Activated naive CD8-positive, alpha-beta T cell (primary cell): Measurements from ENCODE around the gene LIN37.
"Not testable (repeated sequence)": the region's sequence is repeated elsewhere in the genome, so short reads cannot be mapped to it uniquely, and the experiment has no call there.

ENCODE experiments used
- H3K27ac Mint-ChIP-seq: one replicate; pipeline ENCODE4 v1.8.0; 2021; ENCODE audit warnings: mixed read lengths
- H3K27me3 Mint-ChIP-seq: one replicate; pipeline ENCODE4 v1.8.0; 2021; ENCODE audit warnings: mixed read lengths
- H3K36me3 Mint-ChIP-seq: one replicate; pipeline ENCODE4 v1.8.0; 2021; ENCODE audit warnings: mixed read lengths
- H3K4me1 Mint-ChIP-seq: one replicate; pipeline ENCODE4 v1.8.0; 2021; ENCODE audit warnings: low read depth, mixed read lengths
- H3K4me3 Mint-ChIP-seq: one replicate; pipeline ENCODE4 v1.8.0; 2021; ENCODE audit warnings: mild to moderate bottlenecking, mixed read lengths
- H3K9me3 Mint-ChIP-seq: one replicate; pipeline ENCODE4 v1.8.0; 2021; ENCODE audit warnings: low read depth, mixed read lengths

LIN37 gene

GRCh38 chr19:35716801-35717664 lies 31.3 kb upstream of the LIN37 start:
- H3K36me3 Mint-ChIP-seq = peaks cover 7% of the 10 kb centered on the region
- peaks cover 51% of the 10 kb centered on the region for H3K4me1 Mint-ChIP-seq
- peak overlapping the region; percentile 96 for H3K27ac Mint-ChIP-seq
- H3K9me3 Mint-ChIP-seq = no peaks in the 10 kb centered on the region
- no peaks in the 10 kb centered on the region for H3K27me3 Mint-ChIP-seq
- peak overlapping the region; percentile 93 for H3K4me3 Mint-ChIP-seq

GRCh38 chr19:35717665-35718344 lies 30.6 kb upstream of the LIN37 start, which contains the start of gene KMT2B:
Gene KMT2B, plus strand, starts transcription at chr19:35718003. Its CDS starts 16 bp downstream, at chr19:35718019.
- Mint-ChIP-seq H3K4me3 (peak within 1 kb of the TSS; percentile 93), H3K27me3 (no peaks in the 10 kb centered on the region), H3K27ac (peak within 1 kb of the TSS; percentile 96), H3K4me1 (peaks cover 45% of the 10 kb centered on the region), H3K36me3 (peaks cover 7% of the 10 kb centered on the region), H3K9me3 (no peaks in the 10 kb centered on the region)

- H3K4me1 Mint-ChIP-seq = peaks cover 41% of the 10 kb centered on the region
- peak overlapping the region; percentile 93 for H3K4me3 Mint-ChIP-seq
- H3K9me3 Mint-ChIP-seq = no peaks in the 10 kb centered on the region
- no peaks in the 10 kb centered on the region for H3K27me3 Mint-ChIP-seq
- peaks cover 7% of the 10 kb centered on the region for H3K36me3 Mint-ChIP-seq
- H3K27ac Mint-ChIP-seq = peak overlapping the region; percentile 85
Observed at GRCh38 chr19:35718345-35719041, 29.9 kb upstream of the LIN37 start.

- Mint-ChIP-seq H3K4me1 (peaks cover 30% of the 10 kb centered on the region), H3K27ac (peak overlapping the region; percentile 64), H3K9me3 (no peaks in the 10 kb centered on the region), H3K4me3 (peak overlapping the region; percentile 93), H3K36me3 (peaks cover 4% of the 10 kb centered on the region), H3K27me3 (no peaks in the 10 kb centered on the region)
Observed at GRCh38 chr19:35719402-35720162, 28.8 kb upstream of the LIN37 start.

- H3K27ac Mint-ChIP-seq = peak overlapping the region; percentile 64
- peaks cover 26% of the 10 kb centered on the region for H3K4me1 Mint-ChIP-seq
- no peaks in the 10 kb centered on the region for H3K27me3 Mint-ChIP-seq
- peak overlapping the region; percentile 58 for H3K4me3 Mint-ChIP-seq
- H3K9me3 Mint-ChIP-seq = no peaks in the 10 kb centered on the region
- H3K36me3 Mint-ChIP-seq = peaks cover 4% of the 10 kb centered on the region
Observed at GRCh38 chr19:35720163-35720524, 28.2 kb upstream of the LIN37 start.

- no peaks in the 10 kb centered on the region for H3K27me3 Mint-ChIP-seq
- H3K4me1 Mint-ChIP-seq = peaks cover 25% of the 10 kb centered on the region
- no peak overlapping the region for H3K27ac Mint-ChIP-seq
- no peak overlapping the region for H3K4me3 Mint-ChIP-seq
- peaks cover 4% of the 10 kb centered on the region for H3K36me3 Mint-ChIP-seq
- H3K9me3 Mint-ChIP-seq = no peaks in the 10 kb centered on the region
Observed at GRCh38 chr19:35720648-35721047, 27.7 kb upstream of the LIN37 start.

- H3K27ac Mint-ChIP-seq = no peak overlapping the region
- no peaks in the 10 kb centered on the region for H3K27me3 Mint-ChIP-seq
- H3K9me3 Mint-ChIP-seq = no peaks in the 10 kb centered on the region
- peaks cover 4% of the 10 kb centered on the region for H3K36me3 Mint-ChIP-seq
- no peak overlapping the region for H3K4me3 Mint-ChIP-seq
- H3K4me1 Mint-ChIP-seq = peaks cover 20% of the 10 kb centered on the region
Observed at GRCh38 chr19:35721374-35721773, 27.0 kb upstream of the LIN37 start.

- Mint-ChIP-seq H3K36me3 (no peaks in the 10 kb centered on the region), H3K9me3 (no peaks in the 10 kb centered on the region), H3K4me1 (peaks cover 17% of the 10 kb centered on the region), H3K4me3 (no peak overlapping the region), H3K27ac (no peak overlapping the region), H3K27me3 (no peaks in the 10 kb centered on the region)
Observed at GRCh38 chr19:35722461-35722860, 25.9 kb upstream of the LIN37 start.

- Mint-ChIP-seq H3K4me3 (no peak overlapping the region), H3K27me3 (no peaks in the 10 kb centered on the region), H3K27ac (no peak overlapping the region), H3K36me3 (no peaks in the 10 kb centered on the region), H3K4me1 (peaks cover 17% of the 10 kb centered on the region), H3K9me3 (no peaks in the 10 kb centered on the region)
Observed at GRCh38 chr19:35722897-35723296, 25.5 kb upstream of the LIN37 start.

- no peaks in the 10 kb centered on the region for H3K36me3 Mint-ChIP-seq
- no peak overlapping the region for H3K4me3 Mint-ChIP-seq
- H3K9me3 Mint-ChIP-seq = no peaks in the 10 kb centered on the region
- no peaks in the 10 kb centered on the region for H3K27me3 Mint-ChIP-seq
- peaks cover 17% of the 10 kb centered on the region for H3K4me1 Mint-ChIP-seq
- H3K27ac Mint-ChIP-seq = no peak overlapping the region
Observed at GRCh38 chr19:35723671-35724070, 24.7 kb upstream of the LIN37 start.

- not testable (repeated sequence) for H3K27ac Mint-ChIP-seq, H3K27me3 Mint-ChIP-seq, H3K36me3 Mint-ChIP-seq, H3K4me3 Mint-ChIP-seq, H3K9me3 Mint-ChIP-seq
- peaks cover 16% of the 10 kb centered on the region for H3K4me1 Mint-ChIP-seq
Observed at GRCh38 chr19:35724132-35724531, 24.2 kb upstream of the LIN37 start.

GRCh38 chr19:35724560-35724959 lies 23.8 kb upstream of the LIN37 start:
- Mint-ChIP-seq H3K27me3 (no peaks in the 10 kb centered on the region), H3K4me1 (peaks cover 12% of the 10 kb centered on the region), H3K27ac (no peak overlapping the region), H3K9me3 (no peaks in the 10 kb centered on the region), H3K36me3 (no peaks in the 10 kb centered on the region), H3K4me3 (no peak overlapping the region)

GRCh38 chr19:35725216-35725861 lies 23.0 kb upstream of the LIN37 start:
- no peak overlapping the region for H3K27ac Mint-ChIP-seq

More at GRCh38 chr19:35725216-35725861, 23.0 kb upstream of the LIN37 start:
- Mint-ChIP-seq H3K4me3 (no peak overlapping the region), H3K9me3 (no peaks in the 10 kb centered on the region), H3K4me1 (peaks cover 8% of the 10 kb centered on the region), H3K27me3 (no peaks in the 10 kb centered on the region), H3K36me3 (no peaks in the 10 kb centered on the region)
